Effector memory CD4-positive, alpha-beta T cell (primary cell): ENCODE results near the gene ERC1.

Experiments used
- DNase-seq, 3 donors: peaks; one replicate each; pipeline ENCODE4 v3.0.0-alpha.2; 2020
- H3K27ac ChIP-seq: 2 replicates; pipeline ENCODE4 v1.7.0; 2013; ENCODE audit warnings: mild to moderate bottlenecking, low read length, moderate library complexity; ENCODE audit not compliant: insufficient read depth, poor library complexity, severe bottlenecking
- H3K27me3 ChIP-seq: replicated peaks from 2 replicates; pipeline ENCODE4 v1.7.0; 2013; ENCODE audit warnings: mild to moderate bottlenecking, low read length; ENCODE audit not compliant: insufficient read depth, control insufficient read depth, poor library complexity, severe bottlenecking
- H3K36me3 ChIP-seq: 2 replicates; pipeline ENCODE4 v1.7.0; 2013; ENCODE audit warnings: mild to moderate bottlenecking, low read length, moderate library complexity; ENCODE audit not compliant: control insufficient read depth, insufficient read depth
- H3K4me1 ChIP-seq: 2 replicates; pipeline ENCODE4 v1.7.0; 2013; ENCODE audit warnings: low read length, mild to moderate bottlenecking; ENCODE audit not compliant: control insufficient read depth, insufficient read depth, poor library complexity, severe bottlenecking
- H3K4me3 ChIP-seq: 2 replicates; pipeline ENCODE4 v1.7.0; 2013; ENCODE audit warnings: low read length, low read depth, mild to moderate bottlenecking; ENCODE audit not compliant: insufficient read depth, poor library complexity, severe bottlenecking
- H3K9me3 ChIP-seq: 2 replicates; pipeline ENCODE4 v1.7.0; 2013; ENCODE audit warnings: mild to moderate bottlenecking, low read length, moderate library complexity; ENCODE audit not compliant: control insufficient read depth

ERC1 gene

GRCh38 chr12:1013618-1014489 is 22.8 kb downstream of the ERC1 start:
- no peaks in the 10 kb centered on the region for H3K9me3 ChIP-seq
- H3K4me3 ChIP-seq: no peak overlapping the region
- H3K27me3 ChIP-seq: no peaks in the 10 kb centered on the region
- DNase-seq: no peak
- no peaks in the 10 kb centered on the region for H3K4me1 ChIP-seq
- H3K36me3 ChIP-seq: no peaks in the 10 kb centered on the region
- no peak overlapping the region for H3K27ac ChIP-seq

- no peaks in the 10 kb centered on the region for H3K36me3 ChIP-seq
- no peak for DNase-seq
Measured at GRCh38 chr12:1019283-1019682, 28.3 kb downstream of the ERC1 start.

GRCh38 chr12:1020389-1020788 is 29.4 kb downstream of the ERC1 start:
- H3K27ac ChIP-seq: no peak overlapping the region
- H3K27me3 ChIP-seq: no peaks in the 10 kb centered on the region
- H3K9me3 ChIP-seq: no peaks in the 10 kb centered on the region
- no peaks in the 10 kb centered on the region for H3K4me1 ChIP-seq
- H3K36me3 ChIP-seq: no peaks in the 10 kb centered on the region
- no peak for DNase-seq
- no peak overlapping the region for H3K4me3 ChIP-seq

More at GRCh38 chr12:1019283-1019682, 28.3 kb downstream of the ERC1 start:
- Histone ChIP-seq H3K27ac (no peak overlapping the region), H3K4me3 (no peak overlapping the region), H3K9me3 (no peaks in the 10 kb centered on the region), H3K27me3 (no peaks in the 10 kb centered on the region), H3K4me1 (no peaks in the 10 kb centered on the region)

- H3K36me3 ChIP-seq: no peaks in the 10 kb centered on the region
- no peak for DNase-seq
- no peaks in the 10 kb centered on the region for H3K4me1 ChIP-seq
- no peaks in the 10 kb centered on the region for H3K9me3 ChIP-seq
- H3K4me3 ChIP-seq: no peak overlapping the region
- no peak overlapping the region for H3K27ac ChIP-seq
- H3K27me3 ChIP-seq: no peaks in the 10 kb centered on the region
Measured at GRCh38 chr12:1022032-1022970, 31.3 kb downstream of the ERC1 start.

GRCh38 chr12:1030779-1031178 is 39.8 kb downstream of the ERC1 start:
- no peaks in the 10 kb centered on the region for H3K4me1 ChIP-seq
- H3K36me3 ChIP-seq: peaks cover 11% of the 10 kb centered on the region
- DNase-seq: no peak

GRCh38 chr12:1034243-1034642 is 43.2 kb downstream of the ERC1 start:
- Histone ChIP-seq H3K4me3 (no peak overlapping the region), H3K27ac (no peak overlapping the region), H3K36me3 (peaks cover 4% of the 10 kb centered on the region), H3K27me3 (no peaks in the 10 kb centered on the region), H3K9me3 (no peaks in the 10 kb centered on the region), H3K4me1 (no peaks in the 10 kb centered on the region)
- no peak for DNase-seq

More at GRCh38 chr12:1030779-1031178, 39.8 kb downstream of the ERC1 start:
- Histone ChIP-seq H3K27ac (no peak overlapping the region), H3K9me3 (no peaks in the 10 kb centered on the region), H3K27me3 (no peaks in the 10 kb centered on the region), H3K4me3 (no peak overlapping the region)

GRCh38 chr12:1034751-1035457 is 43.9 kb downstream of the ERC1 start:
- Histone ChIP-seq H3K27me3 (no peaks in the 10 kb centered on the region), H3K4me1 (no peaks in the 10 kb centered on the region), H3K4me3 (no peak overlapping the region), H3K27ac (no peak overlapping the region), H3K36me3 (peaks cover 4% of the 10 kb centered on the region), H3K9me3 (no peaks in the 10 kb centered on the region)
- no peak for DNase-seq

GRCh38 chr12:1041478-1041877 is 50.5 kb downstream of the ERC1 start:
- Histone ChIP-seq H3K27me3 (no peaks in the 10 kb centered on the region), H3K27ac (no peak overlapping the region), H3K4me1 (no peaks in the 10 kb centered on the region), H3K36me3 (no peaks in the 10 kb centered on the region), H3K9me3 (no peaks in the 10 kb centered on the region), H3K4me3 (no peak overlapping the region)
- no peak for DNase-seq

GRCh38 chr12:1044199-1044598 is 53.2 kb downstream of the ERC1 start:
- Histone ChIP-seq H3K4me1 (no peaks in the 10 kb centered on the region), H3K4me3 (no peak overlapping the region), H3K36me3 (no peaks in the 10 kb centered on the region), H3K27me3 (no peaks in the 10 kb centered on the region), H3K27ac (no peak overlapping the region), H3K9me3 (no peaks in the 10 kb centered on the region)
- DNase-seq: no peak
